K562 (cell line): ENCODE results near the gene BSPRY. TPM values are rescaled to one million over a fixed set of nuclear protein-coding genes. Genes with fewer than 3 reads are reported as not detected.
A peak's percentile ranks its signal among the peaks of the same experiment; 100 is the strongest.
"Not testable (repeated sequence)": the region's sequence is repeated elsewhere in the genome, so short reads cannot be mapped to it uniquely, and the experiment has no call there.

ENCODE experiments used
- ATAC-seq: fragments of 200-7000 bp; cut with Tn5 transposase; 3 replicates; pipeline ENCODE4 v1.9.1; 2020; ENCODE audit warnings: moderate library complexity
- BruUV-seq: library from RNA; stranded (reverse); fragments of 400-500 nt; replicated peaks from 2 replicates; lab custom pipeline; 2021; lab: Mats Ljungman, UMichigan
- CTCF ChIA-PET: fragments of 300-600 bp; formaldehyde crosslinking; extraction: SDS; loops from one replicate; lab custom pipeline; 2021; ENCODE audit warnings: low intra/inter-chr PET ratio; lab: Yijun Ruan, JAX
- POLR2A ChIA-PET: fragments of 300-600, 350-650 bp; sonication (Branson Sonifier 250); formaldehyde crosslinking; extraction: SDS; loops from one replicate; lab custom pipeline; 2021; ENCODE audit warnings: antibody characterized with exemption, inconsistent platforms; lab: Yijun Ruan, JAX
- DNase-seq, 4 experiments: peaks; one replicate each; pipeline versions ENCODE4 v3.0.0 to v3.0.0-alpha.2; 2011 to 2018; ENCODE audit warnings: low spot score in 3 of 4, mixed read lengths in 3 of 4; ENCODE audit errors: extremely low read depth in 1 of 4
- FAIRE-seq: peaks from 2 replicates; lab custom pipeline; 2011; peaks lifted over from hg19 to GRCh38; lab: Jason Lieb, UNC
- H2AFZ ChIP-seq: 2 replicates; pipeline ENCODE4 v1.6.0; 2011; ENCODE audit warnings: low read depth, low read length, control low read depth, inconsistent platforms
- H3K27ac ChIP-seq: fragments of 200-600 bp; 3 replicates; pipeline ENCODE4 v1.8.0; 2011; ENCODE audit warnings: low read depth, mild to moderate bottlenecking, control low read depth, inconsistent platforms, low read length, moderate library complexity, mixed read lengths; ENCODE audit errors: extremely low read depth
- H3K27me3 ChIP-seq, 2 experiments: fragments of 300-600 bp in 1 of 2; 2 replicates in 1 of 2; 3 replicates in 1 of 2; pipeline versions ENCODE4 v1.6.0 to v1.8.0; 2011; ENCODE audit warnings: inconsistent platforms in 2 of 2, low read length in 2 of 2, mild to moderate bottlenecking in 1 of 2, mixed read lengths in 1 of 2, moderate library complexity in 1 of 2; ENCODE audit not compliant: control insufficient read depth in 2 of 2, insufficient read depth in 2 of 2
- H3K36me3 ChIP-seq: fragments of 300-600 bp; 3 replicates; pipeline ENCODE4 v1.8.0; 2011; ENCODE audit warnings: mild to moderate bottlenecking, low read length, inconsistent platforms; ENCODE audit not compliant: control insufficient read depth, insufficient read depth
- H3K4me1 ChIP-seq, 2 experiments: fragments of 200-600 bp in 1 of 2; replicated peaks in 1 of 2; 2 replicates in 1 of 2; 3 replicates in 1 of 2; pipeline versions ENCODE4 v1.5.1 to v1.8.0; 2011; ENCODE audit warnings: inconsistent platforms in 2 of 2, low read length in 2 of 2, mild to moderate bottlenecking in 1 of 2, mixed read lengths in 1 of 2, moderate library complexity in 1 of 2; ENCODE audit not compliant: control insufficient read depth in 2 of 2, insufficient read depth in 2 of 2
- H3K4me2 ChIP-seq: 2 replicates; pipeline ENCODE4 v1.6.1; 2011; ENCODE audit warnings: low read length, control low read depth, inconsistent platforms, mixed read lengths; ENCODE audit not compliant: insufficient read depth
- H3K4me3 ChIP-seq: fragments of 200-600 bp; sonication (generic), shearing (Covaris generic); 2 replicates; pipeline ENCODE4 v1.5.1; 2016; ENCODE audit warnings: control low read depth, inconsistent platforms
- H3K79me2 ChIP-seq: fragments of 200-600 bp; 3 replicates; pipeline ENCODE4 v1.8.0; 2011; ENCODE audit warnings: low read length, inconsistent platforms; ENCODE audit not compliant: control insufficient read depth, insufficient read depth
- H3K9ac ChIP-seq, 2 experiments: 2 replicates each; pipeline versions ENCODE4 v1.6.0 to v1.6.1; 2011; ENCODE audit warnings: low read depth in 2 of 2, low read length in 2 of 2, control low read depth in 1 of 2, inconsistent platforms in 1 of 2, mild to moderate bottlenecking in 1 of 2, mixed read lengths in 1 of 2; ENCODE audit not compliant: insufficient read depth in 1 of 2
- H3K9me1 ChIP-seq: one replicate; pipeline ENCODE4 v1.6.0; 2011; ENCODE audit warnings: inconsistent platforms, mild to moderate bottlenecking, low read length, moderate library complexity; ENCODE audit not compliant: control insufficient read depth, insufficient read depth
- H3K9me3 ChIP-seq: replicated peaks from 2 replicates; pipeline ENCODE4 v1.5.1; 2011; ENCODE audit warnings: low read depth, low read length, inconsistent platforms; ENCODE audit not compliant: control insufficient read depth, insufficient read depth
- H4K20me1 ChIP-seq: replicated peaks from 2 replicates; pipeline ENCODE4 v1.6.1; 2011; ENCODE audit warnings: low read length, inconsistent platforms, mixed read lengths; ENCODE audit not compliant: control insufficient read depth, insufficient read depth
- ATF1 ChIP-seq, 2 experiments: fragments of 450-650 bp in 1 of 2; IDR thresholded peaks; 2 replicates each; pipeline ENCODE4 v1.6.1; 2016; ENCODE audit warnings: missing compliant biosample characterization in 1 of 2, missing genetic modification characterization in 1 of 2
- CEBPB ChIP-seq: fragments of 450-650 bp; IDR thresholded peaks from 2 replicates; pipeline ENCODE4 v1.6.1; 2016; ENCODE audit warnings: missing genetic modification characterization, missing compliant biosample characterization
- CEBPG ChIP-seq, 3 experiments: fragments of 200-800 bp in 1 of 3; sonication (Bioruptor generic) in 1 of 3; sonication (generic) in 1 of 3; formaldehyde crosslinking in 1 of 3; IDR thresholded peaks in 2 of 3; conservative IDR thresholded peaks in 1 of 3; 2 replicates each; pipeline versions ENCODE4 v1.6.1 to v1.8.0; 2016 to 2022; ENCODE audit warnings: missing compliant biosample characterization in 2 of 3, missing genetic modification characterization in 2 of 3, mild to moderate bottlenecking in 1 of 3, missing genetic modification reagents in 1 of 3
- PBX2 ChIP-seq, 2 experiments: IDR thresholded peaks in 1 of 2; conservative IDR thresholded peaks in 1 of 2; 2 replicates each; pipeline ENCODE4 v1.6.1; 2016; ENCODE audit warnings: low read depth in 2 of 2, mild to moderate bottlenecking in 1 of 2, missing compliant biosample characterization in 1 of 2, missing genetic modification characterization in 1 of 2, moderate library complexity in 1 of 2
- ZNF384 ChIP-seq: IDR thresholded peaks from 2 replicates; pipeline ENCODE4 v1.6.1; 2012; ENCODE audit warnings: low read depth, low read length, improper control_type of control experiment
- WGBS: fragments of 100-300 bp; shearing (Covaris generic); methylation state at CpG from one replicate; pipeline ENCODE4 v1.1.6; 2016; ENCODE audit warnings: low coverage, mixed read lengths; ENCODE audit not compliant: insufficient coverage; ENCODE audit errors: missing lambda C conversion rate; 5-methylcytosine and 5-hydroxymethylcytosine counted together
- in situ Hi-C: fragments of 300-500 bp; cut with MboI; formaldehyde crosslinking; loops from 4 replicates; pipeline ENCODE4 v1.15.0; 2018; ENCODE audit warnings: inconsistent platforms, mixed read lengths
- intact Hi-C: fragments of 100-400 bp; cut with micrococcal nuclease; formaldehyde crosslinking; loops from 2 replicates; pipeline ENCODE4 v1.14.2; 2022
- polyA plus RNA-seq, 8 experiments: library from polyadenylated mRNA; depleted of rRNA in 4 of 8; stranded (reverse) in 5 of 8; unstranded in 3 of 8; fragments of >200 nt; fragmentation: Nextera tagmentation in 2 of 8; fragmentation: Illumina TruSeq in 1 of 8; extraction: Ambion mirVana in 2 of 8; extraction: Trizol in 1 of 8; gene quantifications; 2 replicates each; pipeline versions ENCODE4 v1.2.1 to v1.2.3, GENCODE V29; 2011 to 2014; ENCODE audit warnings: inconsistent platforms in 1 of 8, missing spikeins in 1 of 8
- total RNA-seq, 7 experiments: library from RNA; depleted of rRNA in 6 of 7; stranded (reverse); fragments of >200 nt in 6 of 7; fragmentation: Illumina TruSeq in 2 of 7; extraction: Trizol in 2 of 7; gene quantifications; 2 replicates each; pipeline versions ENCODE4 v1.2.1 to v1.2.3, GENCODE V29; 2011 to 2021; ENCODE audit warnings: low replicate concordance in 1 of 7

Gene BSPRY
- total and polyA plus RNA-seq, 9 of the 15 experiments (the other 6 are each of a cell fraction or from before 2014, with no cell fraction given): 0.07 to 0.67 (median 0.18) TPM

DNA sequence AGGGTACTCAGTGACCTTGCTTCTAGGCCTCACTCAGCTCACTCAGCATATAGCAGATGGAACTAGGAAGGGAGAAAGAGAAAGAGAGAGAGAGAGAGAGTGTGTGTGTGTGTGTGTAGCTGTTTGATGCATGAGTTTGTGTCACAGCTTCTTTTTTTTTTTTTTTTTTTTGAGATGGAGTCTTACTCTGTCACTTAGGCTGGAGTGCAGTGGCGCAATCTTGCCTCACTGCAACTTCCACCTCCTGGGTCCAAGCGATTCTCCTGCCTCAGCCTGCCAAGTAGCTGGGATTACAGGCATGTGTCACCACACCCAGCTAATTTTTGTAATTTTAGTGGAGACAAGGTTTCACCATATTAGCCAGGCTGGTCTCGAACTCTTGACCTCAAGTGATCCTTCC, 16.3 kb downstream of the BSPRY start:
- H2AFZ ChIP-seq; H3K4me2 ChIP-seq; intact Hi-C loops; H3K27ac ChIP-seq; BruUV-seq; POLR2A ChIA-PET; CTCF ChIA-PET; H3K9me3 ChIP-seq; H3K27me3 ChIP-seq; H3K79me2 ChIP-seq; H3K9me1 ChIP-seq; H3K9ac ChIP-seq; in situ Hi-C loops; FAIRE-seq; ATAC-seq; H3K36me3 ChIP-seq; DNase-seq; H3K4me3 ChIP-seq; TF ChIP-seq ATF1 (CRISPR knock-in tag; IDR thresholded peaks at IDR 0.05); PBX2 (CRISPR knock-in tag; IDR thresholded peaks at IDR 0.05; ENCODE audit: low read depth): not testable (repeated sequence)
- WGBS: 63% methylated on average over 3 of the region's 3 CpGs
- Histone ChIP-seq H4K20me1 (peaks cover 15% of the 10 kb centered on the region; the same call in 1 of the 2 replicates), H3K4me1 (peaks cover 32 to 39% of the 10 kb centered on the region in 2 experiments)
- 0 out of 2 replicates have a peak, but pooled peaks have one; percentile 9 for TF ChIP-seq ATF1 (tag; IDR thresholded peaks at IDR 0.05)
- TF ChIP-seq ZNF384: 0 out of 2 replicates have a peak, but pooled peaks have one; percentile 5
- TF ChIP-seq PBX2 (tag; conservative IDR thresholded peaks at IDR 0.05; ENCODE audit: low read depth): peak; percentile 32; the same call in 1 of the 2 replicates
- TF ChIP-seq CEBPB (tag): peak; percentile 85
- TF ChIP-seq CEBPG (CRISPR knock-in tag; IDR thresholded peaks at IDR 0.05): peak; percentile 16; the same call in 1 of the 2 replicates
- peak; percentile 42 to 75; a peak in 3 of 4 replicates for TF ChIP-seq CEBPG (tag; conservative IDR thresholded peaks at IDR 0.05 in 1 of 2, IDR thresholded peaks at IDR 0.05 in 1 of 2)
